CD4-positive, alpha-beta T cell treated with Interleukin-12 subunit alpha and Interleukin-12 subunit beta, for 1 hour (primary cell): ENCODE results near the gene CLPTM1L.
"Not testable (repeated sequence)": the region's sequence is repeated elsewhere in the genome, so short reads cannot be mapped to it uniquely, and the experiment has no call there.

Experiments used
- DNase-seq: peaks from one replicate; pipeline ENCODE4 v3.0.0-alpha.2; 2020

CLPTM1L gene

GRCh38 chr5:1359031-1359645 is 14.2 kb upstream of the CLPTM1L start:
- no peak for DNase-seq

DNA sequence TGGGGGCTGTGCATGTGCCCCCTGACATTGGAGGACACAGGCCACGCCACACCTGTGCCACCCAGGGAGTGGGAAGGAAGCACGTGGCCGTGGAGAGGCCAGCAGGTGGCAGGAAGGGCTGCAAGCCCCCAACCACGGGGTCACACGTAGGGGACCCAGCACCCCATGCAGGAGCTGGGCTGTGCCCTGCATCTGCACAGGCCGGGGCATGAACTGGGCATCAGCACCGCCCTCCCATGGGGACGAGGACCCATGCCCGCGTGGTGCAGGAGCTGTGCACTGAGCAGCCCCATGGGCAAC is 13.8 kb upstream of the CLPTM1L start:
- no peak for DNase-seq

DNA sequence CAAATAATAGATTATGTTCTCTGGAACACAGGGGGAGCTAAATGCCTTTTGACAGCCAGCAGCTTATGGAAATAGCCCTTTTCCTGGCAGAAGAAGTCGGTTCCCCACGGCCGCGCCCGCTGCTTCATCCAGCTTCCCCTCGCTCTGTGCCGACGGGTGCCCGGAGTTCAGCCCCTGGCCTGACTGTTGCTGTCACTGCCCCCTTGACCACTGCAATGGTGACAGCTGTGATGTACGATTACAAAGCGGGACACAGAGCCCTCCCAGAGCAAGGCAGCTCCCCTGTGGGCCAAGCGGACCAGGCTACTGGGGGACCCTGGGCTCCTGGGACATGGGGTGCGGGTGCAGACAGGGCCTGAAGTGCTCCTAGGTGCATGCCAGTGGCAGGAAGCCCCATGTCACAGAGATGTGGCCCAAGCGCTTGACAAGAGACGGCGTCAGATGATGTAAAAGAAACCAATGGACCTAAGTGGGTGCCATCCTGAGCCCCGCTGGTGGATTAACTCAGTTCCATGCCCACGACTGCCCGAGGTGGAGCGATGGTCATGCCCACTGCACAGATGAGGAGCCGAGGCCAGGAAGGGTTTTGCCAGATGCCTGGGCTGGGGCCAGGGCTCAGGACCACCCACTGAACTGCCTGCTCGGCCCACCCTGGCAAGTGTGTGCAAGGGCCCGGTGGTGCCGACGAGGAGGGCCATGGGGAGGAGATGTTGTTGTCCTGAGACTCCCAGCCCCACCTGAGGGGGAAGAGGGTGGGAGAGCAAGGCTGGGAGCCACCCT is 13.2 kb upstream of the CLPTM1L start:
- DNase-seq: no peak

DNA sequence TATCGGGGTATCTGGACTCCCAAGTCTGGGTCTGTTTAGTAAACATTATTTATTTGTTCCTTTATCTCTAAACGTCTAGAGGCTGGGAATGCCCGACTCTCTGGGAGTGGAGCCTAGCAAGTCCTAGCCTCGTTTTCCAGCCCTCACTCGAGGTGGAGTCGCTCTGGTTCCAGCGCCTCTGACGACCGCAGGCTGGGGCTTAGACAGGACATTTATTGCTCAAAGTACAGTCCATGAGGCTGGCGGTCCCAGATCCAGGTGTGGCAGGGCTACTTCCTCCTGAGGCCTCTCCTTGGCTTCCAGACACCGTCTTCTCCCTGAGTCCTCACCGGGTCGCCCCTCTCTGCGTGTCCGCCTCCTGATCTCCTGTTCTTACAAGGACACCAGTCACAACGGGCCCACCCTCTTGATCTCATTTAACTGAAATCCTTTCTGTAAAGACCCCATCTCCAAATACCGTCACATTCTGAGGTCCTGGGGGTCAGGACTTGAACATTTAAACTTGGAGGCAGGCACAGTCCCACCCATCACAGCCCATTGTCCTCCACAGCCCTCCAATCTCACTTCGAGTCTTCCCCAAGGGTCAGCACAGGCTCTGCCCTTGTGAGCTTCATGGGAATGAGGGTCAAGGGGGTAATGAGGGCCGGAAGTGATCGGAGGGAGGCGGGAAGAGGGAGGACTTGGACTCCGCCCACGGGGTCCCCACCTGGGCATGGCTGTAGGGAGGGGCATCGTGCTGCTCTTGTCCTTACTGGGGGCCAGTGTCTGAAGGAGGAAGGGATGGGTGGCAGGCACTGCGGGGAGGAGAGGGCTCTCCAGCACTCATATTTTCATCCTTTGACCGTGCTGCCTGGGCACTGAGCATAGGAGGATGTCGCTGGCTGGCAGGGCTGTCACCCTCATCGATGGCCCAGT is 12.2 kb upstream of the CLPTM1L start:
- no peak for DNase-seq

GRCh38 chr5:1354576-1354975 is 9.7 kb upstream of the CLPTM1L start:
- DNase-seq: no peak

DNA sequence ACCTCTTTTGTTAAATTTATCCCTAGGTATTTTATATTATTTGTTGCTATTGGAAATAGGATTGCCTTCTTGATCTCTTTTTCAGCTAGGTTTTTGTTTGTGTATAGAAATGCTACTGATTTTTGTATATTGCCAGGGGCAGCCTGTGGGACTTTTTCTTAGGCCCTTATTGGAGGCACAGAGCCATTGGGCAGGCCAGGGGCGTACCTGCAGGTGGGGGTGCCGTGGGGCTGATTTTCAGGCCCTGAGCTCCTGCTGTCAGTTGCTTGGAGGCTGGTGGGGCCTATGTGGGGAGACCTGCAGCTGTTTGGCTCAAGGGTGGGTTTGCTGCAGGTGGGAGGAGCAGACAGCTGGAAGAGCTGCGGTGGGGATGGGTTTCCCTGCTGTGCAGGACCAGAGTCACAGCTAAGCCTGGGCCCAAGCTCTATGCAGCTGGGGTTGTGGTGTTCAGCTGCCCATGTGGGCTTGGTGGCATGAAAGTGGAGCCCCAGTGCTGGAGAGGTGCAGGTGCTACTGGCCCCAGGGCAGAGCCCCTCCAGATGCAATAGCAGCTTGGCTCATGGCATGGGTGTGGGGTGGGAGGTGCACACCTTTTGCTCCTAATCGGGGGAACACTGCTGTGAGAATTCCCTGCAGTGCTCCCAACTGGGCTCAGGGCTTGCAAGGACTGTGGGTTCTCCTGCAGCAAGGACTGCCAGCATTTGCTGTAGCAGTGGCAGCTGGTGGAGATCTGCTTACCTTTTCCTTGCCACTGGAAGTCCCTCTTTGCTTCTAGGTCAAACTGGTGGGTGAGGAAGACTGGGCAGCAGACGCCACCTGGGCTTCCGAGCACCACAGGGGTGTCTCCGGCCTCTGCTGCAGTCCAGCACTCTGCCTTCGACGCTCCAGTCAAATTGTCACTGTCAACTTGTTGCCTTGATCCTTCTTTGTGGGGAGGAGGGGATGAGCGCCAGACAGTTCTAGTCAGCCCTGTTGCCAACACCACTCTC is 7.6 kb upstream of the CLPTM1L start:
- no peak for DNase-seq

- DNase-seq: no peak
Observed at GRCh38 chr5:1351156-1351555, 6.3 kb upstream of the CLPTM1L start.

DNA sequence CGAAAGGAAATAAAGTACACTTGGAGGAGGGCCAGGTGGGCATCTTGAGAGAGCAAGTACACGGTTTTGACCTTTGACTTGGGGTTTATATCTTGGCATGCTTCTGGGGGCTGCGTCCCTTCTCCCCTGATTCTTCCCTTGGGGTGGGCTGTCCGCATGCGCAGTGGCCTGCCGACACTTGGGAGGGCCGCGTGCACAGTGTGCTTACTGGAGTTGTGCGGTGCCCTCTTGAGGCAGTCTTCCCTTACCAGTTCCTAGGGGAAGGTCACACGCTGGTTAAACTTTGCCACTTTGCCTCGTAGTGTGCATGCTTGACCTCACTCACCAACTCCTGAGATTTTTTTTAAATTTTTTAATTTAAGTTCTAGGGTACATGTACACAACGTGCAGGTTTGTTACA is 4.3 kb upstream of the CLPTM1L start:
- no peak for DNase-seq

- DNase-seq: no peak
Observed at GRCh38 chr5:1348986-1349245, 4.0 kb upstream of the CLPTM1L start.

DNA sequence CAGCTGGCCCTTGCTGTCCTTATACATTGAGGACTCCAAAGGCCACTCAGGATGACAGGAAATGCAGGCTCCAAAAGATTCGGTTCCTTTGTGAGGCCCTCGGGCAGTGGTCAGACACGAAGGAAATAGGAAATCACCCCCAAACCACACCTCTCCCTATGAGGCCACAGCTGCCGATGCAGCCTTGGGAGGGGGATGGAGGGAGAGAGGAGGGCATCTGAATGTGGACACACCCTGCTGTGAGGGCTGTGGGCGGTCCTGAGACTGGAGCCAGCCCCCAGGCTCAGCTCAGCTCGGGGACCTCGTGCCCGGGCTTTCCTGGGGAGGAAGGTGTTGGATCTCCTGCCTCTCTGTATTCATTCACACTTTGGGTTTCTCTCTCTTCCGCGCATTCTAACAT is 2.7 kb upstream of the CLPTM1L start:
- DNase-seq: no peak

DNA sequence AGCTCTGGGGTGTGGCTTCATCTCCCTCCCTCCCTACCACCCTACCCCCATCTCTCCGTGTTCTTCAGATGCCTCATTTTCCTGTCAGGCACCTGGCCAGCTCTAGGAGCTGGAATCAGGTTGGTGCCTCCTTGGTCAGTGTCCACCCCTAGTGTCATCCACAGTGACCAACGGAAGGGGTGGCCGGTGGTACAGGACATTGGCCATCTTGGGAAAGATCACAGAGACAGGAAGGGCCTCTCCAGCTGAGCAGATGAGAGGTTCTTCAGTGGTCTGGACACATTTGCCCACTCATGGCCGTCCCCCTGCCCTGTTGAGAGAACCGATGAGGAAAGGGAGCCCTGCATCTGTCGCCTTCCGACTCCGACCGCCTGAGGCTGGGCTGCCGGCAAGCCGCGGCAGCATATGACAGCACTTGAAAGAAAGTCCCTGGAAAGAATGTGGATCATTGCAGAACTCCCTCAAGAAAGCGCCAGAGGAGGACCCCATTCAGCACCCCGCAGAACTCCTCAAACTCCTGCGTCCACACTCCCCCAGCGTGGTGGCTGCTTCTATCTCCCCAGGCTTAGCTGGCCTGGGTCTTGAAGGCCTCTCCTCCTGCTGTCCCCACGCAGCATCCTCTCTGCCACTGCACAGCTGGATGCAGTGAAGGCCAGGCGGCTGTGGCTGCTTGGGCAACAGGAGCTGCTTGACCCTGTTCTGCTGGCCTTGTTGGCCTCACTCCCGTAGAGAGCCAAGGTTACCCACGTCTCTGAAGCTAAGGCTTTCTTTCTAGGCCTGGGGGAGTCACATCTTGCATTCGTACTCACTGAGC is 1.9 kb upstream of the CLPTM1L start:
- DNase-seq: no peak

GRCh38 chr5:1345876-1346626 is 1.2 kb upstream of the CLPTM1L start:
- DNase-seq: no peak

DNA sequence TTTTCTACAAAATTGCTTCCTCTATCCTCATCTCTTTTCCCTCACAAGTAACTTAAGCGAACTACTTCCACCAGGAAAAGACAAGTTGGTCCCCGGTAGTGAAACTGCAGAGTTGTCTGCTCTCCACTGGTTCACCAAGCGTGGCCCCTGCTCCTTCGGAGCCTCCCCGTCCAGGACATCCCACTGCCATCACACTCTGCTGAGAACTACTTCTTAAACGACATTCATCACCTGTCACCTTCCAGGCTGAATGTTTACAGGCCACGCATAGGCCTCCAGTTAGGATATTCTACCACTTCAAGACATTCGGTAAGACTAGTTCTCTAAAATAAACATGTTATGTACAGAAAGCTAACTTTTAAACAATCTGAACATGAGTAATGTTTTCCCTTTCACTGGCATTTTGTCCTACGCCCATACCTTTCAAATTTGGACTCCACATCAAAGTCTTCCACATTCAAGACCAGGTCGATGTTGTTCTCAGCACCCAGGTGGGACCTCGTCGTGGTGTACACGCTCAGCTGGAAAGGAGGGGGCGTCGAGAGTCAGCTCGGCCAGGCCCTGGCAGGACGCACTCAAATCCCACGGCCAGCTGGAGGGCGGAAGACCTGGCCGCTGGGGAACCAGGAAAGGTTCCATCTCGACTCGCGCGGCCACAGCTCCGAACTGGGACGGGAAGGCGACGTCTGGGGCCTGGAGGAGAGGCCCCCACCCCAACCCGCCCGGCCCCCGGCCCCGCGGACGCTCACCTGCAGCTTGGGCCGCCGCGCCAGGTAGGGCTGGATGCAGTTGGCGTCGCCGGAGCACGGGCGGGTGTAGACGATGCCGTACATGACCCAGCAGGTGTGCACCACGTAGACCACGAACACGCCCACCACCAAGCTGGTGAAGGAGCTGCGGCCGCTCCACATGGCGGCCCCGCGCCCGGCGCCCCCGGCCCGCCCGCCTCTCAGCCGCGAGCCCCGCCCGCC is 683 bp downstream of the CLPTM1L start:
- DNase-seq: no peak

- DNase-seq: no peak
Observed at GRCh38 chr5:1343315-1343751, 1.6 kb downstream of the CLPTM1L start.

- DNase-seq: not testable (repeated sequence)
Observed at GRCh38 chr5:1342711-1343110, 2.2 kb downstream of the CLPTM1L start.

GRCh38 chr5:1342268-1342667 is 2.6 kb downstream of the CLPTM1L start:
- DNase-seq: no peak

- no peak for DNase-seq
Observed at GRCh38 chr5:1341863-1342262, 3.0 kb downstream of the CLPTM1L start.

GRCh38 chr5:1339818-1340210 is 5.1 kb downstream of the CLPTM1L start:
- not testable (repeated sequence) for DNase-seq

GRCh38 chr5:1339139-1339817 is 5.6 kb downstream of the CLPTM1L start:
- not testable (repeated sequence) for DNase-seq
